Bronchial epithelial cell (primary cell): Measurements from ENCODE around the gene ST14. TPM values are rescaled to one million over a fixed set of nuclear protein-coding genes. Genes with fewer than 3 reads are reported as not detected.

Experiments
- DNase-seq: peaks from one replicate; pipeline ENCODE4 v3.0.0-alpha.2; 2010; ENCODE audit warnings: low read depth
- FAIRE-seq: peaks from 2 replicates; lab custom pipeline; 2011; peaks lifted over from hg19 to GRCh38; lab: Jason Lieb, UNC
- H3K27me3 ChIP-seq: 2 replicates; pipeline ENCODE4 v1.5.1; 2011; ENCODE audit warnings: low read length; ENCODE audit not compliant: control insufficient read depth, insufficient read depth
- H3K36me3 ChIP-seq: 2 replicates; pipeline ENCODE4 v1.5.1; 2011; ENCODE audit warnings: low read length; ENCODE audit not compliant: control insufficient read depth, insufficient read depth
- H3K4me3 ChIP-seq: 2 replicates; pipeline ENCODE4 v1.5.1; 2011; ENCODE audit warnings: mild to moderate bottlenecking, low read depth, low read length, control low read depth
- CTCF ChIP-seq: IDR thresholded peaks from 2 replicates; pipeline ENCODE4 v1.5.1; 2011; ENCODE audit warnings: mild to moderate bottlenecking, moderate library complexity, low read length, control low read depth, inconsistent platforms; ENCODE audit not compliant: insufficient read depth, severe bottlenecking
- total RNA-seq: library from RNA; depleted of rRNA; stranded (reverse); fragments of >200 nt; gene quantifications from 2 replicates; pipeline ENCODE4 v1.2.1, GENCODE V29; 2014

Gene ST14
- total RNA-seq, 1 donor from 2014 or later, result 79.2 TPM

- FAIRE-seq (no peak), DNase-seq (no peak)
- no peak for TF ChIP-seq CTCF
- Histone ChIP-seq H3K4me3 (no peak overlapping the region), H3K36me3 (peaks cover 25% of the 10 kb centered on the region), H3K27me3 (no peaks in the 10 kb centered on the region)
Measured at GRCh38 chr11:130123414-130124040, 36.1 kb upstream of the ST14 start.

- FAIRE-seq (peak; percentile 60), DNase-seq (peak; percentile 96)
- peaks cover 28% of the 10 kb centered on the region for H3K36me3 ChIP-seq
- TF ChIP-seq CTCF, result peak; percentile 14
- H3K4me3 ChIP-seq, result no peak overlapping the region
- no peaks in the 10 kb centered on the region for H3K27me3 ChIP-seq
Measured at GRCh38 chr11:130124096-130124495, 35.5 kb upstream of the ST14 start.

GRCh38 chr11:130125638-130126037 lies 33.9 kb upstream of the ST14 start:
- FAIRE-seq (no peak), DNase-seq (peak; percentile 62)
- Histone ChIP-seq H3K27me3 (no peaks in the 10 kb centered on the region), H3K4me3 (no peak overlapping the region), H3K36me3 (peaks cover 28% of the 10 kb centered on the region)
- no peak for TF ChIP-seq CTCF

GRCh38 chr11:130126516-130126915 lies 33.1 kb upstream of the ST14 start:
- DNase-seq (no peak), FAIRE-seq (no peak)
- TF ChIP-seq CTCF, result no peak
- H3K27me3 ChIP-seq, result no peaks in the 10 kb centered on the region
- peaks cover 32% of the 10 kb centered on the region for H3K36me3 ChIP-seq
- H3K4me3 ChIP-seq, result no peak overlapping the region

GRCh38 chr11:130127509-130127908 lies 32.1 kb upstream of the ST14 start:
- Histone ChIP-seq H3K4me3 (no peak overlapping the region), H3K36me3 (peaks cover 30% of the 10 kb centered on the region), H3K27me3 (no peaks in the 10 kb centered on the region)
- no peak for TF ChIP-seq CTCF
- FAIRE-seq, result no peak
- no peak for DNase-seq

- Histone ChIP-seq H3K4me3 (no peak overlapping the region), H3K36me3 (peaks cover 29% of the 10 kb centered on the region), H3K27me3 (no peaks in the 10 kb centered on the region)
- DNase-seq (no peak), FAIRE-seq (no peak)
- no peak for TF ChIP-seq CTCF
Measured at GRCh38 chr11:130128626-130129025, 31.0 kb upstream of the ST14 start.
